MM.1S (cell line): ENCODE data around the gene CLIC4.

Source experiments
- DNase-seq: peaks from one replicate; pipeline ENCODE4 v3.0.0-alpha.2; 2015
- H2AFZ ChIP-seq: fragments of 300-600 bp; sonication (generic); 2 replicates; pipeline ENCODE4 v1.6.0; 2016; ENCODE audit warnings: antibody characterized with exemption, low read length
- H3F3A ChIP-seq: fragments of 300-600 bp; sonication (generic); 2 replicates; pipeline ENCODE4 v1.6.1; 2016; ENCODE audit warnings: mild to moderate bottlenecking, antibody characterized with exemption, low read length, moderate library complexity, mixed read lengths; ENCODE audit not compliant: insufficient read depth
- H3K27ac ChIP-seq: fragments of 300-600 bp; sonication (generic); 2 replicates; pipeline ENCODE4 v1.5.1; 2016; ENCODE audit warnings: mild to moderate bottlenecking, low read length
- H3K27me3 ChIP-seq: fragments of 300-600 bp; sonication (generic); replicated peaks from 2 replicates; pipeline ENCODE4 v1.6.0; 2016; ENCODE audit warnings: low read length; ENCODE audit not compliant: insufficient read depth
- H3K36me3 ChIP-seq: fragments of 300-600 bp; sonication (generic); replicated peaks from 2 replicates; pipeline ENCODE4 v1.6.1; 2016; ENCODE audit warnings: mild to moderate bottlenecking, low read length, mixed read lengths; ENCODE audit not compliant: insufficient read depth
- H3K4me1 ChIP-seq: fragments of 300-600 bp; sonication (generic); 2 replicates; pipeline ENCODE4 v1.6.1; 2016; ENCODE audit warnings: low read length, mixed read lengths
- H3K4me2 ChIP-seq: fragments of 300-600 bp; sonication (generic); 2 replicates; pipeline ENCODE4 v1.6.0; 2016; ENCODE audit warnings: low read depth, low read length
- H3K4me3 ChIP-seq: fragments of 300-600 bp; sonication (generic); 2 replicates; pipeline ENCODE4 v1.5.1; 2016; ENCODE audit warnings: low read length, mixed read lengths
- H3K79me2 ChIP-seq: fragments of 300-600 bp; sonication (generic); 2 replicates; pipeline ENCODE4 v1.6.1; 2016; ENCODE audit warnings: mixed run types, low read length, mixed read lengths
- H3K9ac ChIP-seq: fragments of 300-600 bp; sonication (generic); 2 replicates; pipeline ENCODE4 v1.6.1; 2016; ENCODE audit warnings: low read length, mixed read lengths
- H3K9me2 ChIP-seq: fragments of 300-600 bp; sonication (generic); replicated peaks from 2 replicates; pipeline ENCODE4 v1.6.1; 2016; ENCODE audit warnings: mild to moderate bottlenecking, low read length, mixed read lengths; ENCODE audit not compliant: insufficient read depth
- H3K9me3 ChIP-seq: fragments of 300-600 bp; sonication (generic); replicated peaks from 2 replicates; pipeline ENCODE4 v1.6.1; 2016; ENCODE audit warnings: mild to moderate bottlenecking, low read length, mixed read lengths; ENCODE audit not compliant: insufficient read depth
- H4K20me1 ChIP-seq: fragments of 300-600 bp; sonication (generic); 2 replicates; pipeline ENCODE4 v1.6.1; 2016; ENCODE audit warnings: mild to moderate bottlenecking, low read length, moderate library complexity, mixed read lengths; ENCODE audit not compliant: insufficient read depth
- CTCF ChIP-seq: fragments of 300-600 bp; sonication (generic); IDR thresholded peaks from 2 replicates; pipeline ENCODE4 v1.5.1; 2016; ENCODE audit warnings: antibody characterized with exemption, low read length, mixed read lengths
- EZH2 ChIP-seq: fragments of 300-600 bp; sonication (generic); optimal IDR thresholded peaks from 2 replicates; pipeline ENCODE3; 2017; ENCODE audit warnings: low read depth, mild to moderate bottlenecking, antibody characterized with exemption, low read length, mixed read lengths
- EZH2phosphoT487 ChIP-seq: fragments of 300-600 bp; sonication (generic); IDR thresholded peaks from 2 replicates; pipeline ENCODE4 v1.6.1; 2018; ENCODE audit warnings: antibody characterized with exemption, low read length

CLIC4 gene

GRCh38 chr1:24881034-24881433 lies 135.8 kb downstream of the CLIC4 start:
- no peak for TF ChIP-seq EZH2phosphoT487
- no peak for TF ChIP-seq CTCF
- TF ChIP-seq EZH2 = no peak
- no peaks in the 10 kb centered on the region for H3K9me2 ChIP-seq
- H3K36me3 ChIP-seq = no peaks in the 10 kb centered on the region
- H4K20me1 ChIP-seq = no peaks in the 10 kb centered on the region
- H3K4me1 ChIP-seq = no peaks in the 10 kb centered on the region
- H3K79me2 ChIP-seq = no peaks in the 10 kb centered on the region
- no peak for DNase-seq
- no peak overlapping the region for H3K27ac ChIP-seq
- no peaks in the 10 kb centered on the region for H3K9me3 ChIP-seq
- no peaks in the 10 kb centered on the region for H3K27me3 ChIP-seq
- H3K4me3 ChIP-seq = no peak overlapping the region
- no peaks in the 10 kb centered on the region for H3F3A ChIP-seq
- no peak overlapping the region for H2AFZ ChIP-seq
- H3K9ac ChIP-seq = no peak overlapping the region
- no peak overlapping the region for H3K4me2 ChIP-seq

GRCh38 chr1:24884751-24885150 lies 139.5 kb downstream of the CLIC4 start:
- H3K79me2 ChIP-seq = no peaks in the 10 kb centered on the region
- H2AFZ ChIP-seq = no peak overlapping the region
- no peak overlapping the region for H3K4me2 ChIP-seq
- no peaks in the 10 kb centered on the region for H3F3A ChIP-seq
- no peaks in the 10 kb centered on the region for H3K36me3 ChIP-seq
- H3K4me1 ChIP-seq = no peaks in the 10 kb centered on the region
- H3K9me2 ChIP-seq = no peaks in the 10 kb centered on the region
- no peak overlapping the region for H3K27ac ChIP-seq
- no peaks in the 10 kb centered on the region for H4K20me1 ChIP-seq
- DNase-seq = no peak
- no peaks in the 10 kb centered on the region for H3K27me3 ChIP-seq
- H3K4me3 ChIP-seq = no peak overlapping the region
- no peak for TF ChIP-seq CTCF
- TF ChIP-seq EZH2 = no peak
- no peak for TF ChIP-seq EZH2phosphoT487
- H3K9me3 ChIP-seq = no peaks in the 10 kb centered on the region
- no peak overlapping the region for H3K9ac ChIP-seq

- Histone ChIP-seq H3K79me2 (no peaks in the 10 kb centered on the region), H3K36me3 (no peaks in the 10 kb centered on the region), H4K20me1 (no peaks in the 10 kb centered on the region), H3K4me1 (no peaks in the 10 kb centered on the region), H3K9me3 (no peaks in the 10 kb centered on the region), H3K9ac (no peak overlapping the region), H3K4me3 (no peak overlapping the region), H3K9me2 (no peaks in the 10 kb centered on the region), H3K27me3 (no peaks in the 10 kb centered on the region), H3K27ac (no peak overlapping the region), H2AFZ (no peak overlapping the region), H3K4me2 (no peak overlapping the region), H3F3A (no peaks in the 10 kb centered on the region)
- no peak for DNase-seq
- no peak for TF ChIP-seq EZH2
- no peak for TF ChIP-seq CTCF
- no peak for TF ChIP-seq EZH2phosphoT487
Measured at GRCh38 chr1:24886241-24886640, 141.0 kb downstream of the CLIC4 start.
